Measurements from ENCODE around the gene RAB2B. TPM values are rescaled to one million over a fixed set of nuclear protein-coding genes. Genes with fewer than 3 reads are reported as not detected.
A peak's percentile ranks its signal among the peaks of the same experiment; 100 is the strongest.

Gene RAB2B
- polyA plus RNA-seq, 1 of the 3 experiments (the other 2 are of a cell fraction): 24.4 TPM

DNA sequence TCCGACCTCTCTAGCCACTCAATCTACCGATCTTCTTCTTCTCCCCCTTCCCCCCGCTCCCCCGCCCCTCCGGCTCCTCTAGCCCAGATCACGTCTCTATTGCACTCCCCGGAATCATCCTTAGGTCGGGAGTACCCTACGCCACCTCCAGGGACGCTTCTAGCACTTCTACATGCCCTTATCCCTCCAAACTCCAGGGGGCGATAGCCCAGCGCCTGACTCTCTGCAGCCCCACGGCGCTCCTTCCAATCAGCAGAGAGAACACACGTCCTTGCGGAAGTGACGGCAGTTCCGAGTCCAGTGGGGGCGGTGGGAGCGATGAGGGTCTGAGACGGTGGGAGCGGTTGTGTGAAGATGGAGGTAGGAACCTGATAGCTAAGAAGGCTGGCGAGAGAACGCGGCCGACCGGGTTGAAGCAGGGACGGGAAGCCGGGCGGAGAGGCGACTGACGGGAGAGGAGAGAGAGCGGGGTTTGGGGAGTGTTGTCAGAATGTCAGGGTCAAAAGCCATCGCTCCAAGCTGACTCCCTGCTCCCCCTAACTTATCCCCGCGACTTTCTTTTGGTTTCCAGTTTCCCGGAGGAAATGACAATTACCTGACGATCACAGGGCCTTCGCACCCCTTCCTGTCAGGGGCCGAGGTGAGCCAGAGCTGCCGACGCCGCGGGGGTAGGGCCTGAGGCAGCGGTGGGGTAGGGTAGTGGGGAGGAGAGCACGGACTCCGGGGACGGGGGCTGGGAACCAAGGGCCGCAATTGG lies at the start of gene RAB2B, which contains the start of gene TOX4 (continued):
- TF ChIP-seq, protein P1, sequence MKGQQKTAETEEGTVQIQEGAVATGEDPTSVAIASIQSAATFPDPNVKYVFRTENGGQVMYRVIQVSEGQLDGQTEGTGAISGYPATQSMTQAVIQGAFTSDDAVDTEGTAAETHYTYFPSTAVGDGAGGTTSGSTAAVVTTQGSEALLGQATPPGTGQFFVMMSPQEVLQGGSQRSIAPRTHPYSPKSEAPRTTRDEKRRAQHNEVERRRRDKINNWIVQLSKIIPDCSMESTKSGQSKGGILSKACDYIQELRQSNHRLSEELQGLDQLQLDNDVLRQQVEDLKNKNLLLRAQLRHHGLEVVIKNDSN (IDR thresholded peaks at IDR 0.05; ENCODE audit: borderline replicate concordance, low read depth): no peak
- TF ChIP-seq, protein P2, sequence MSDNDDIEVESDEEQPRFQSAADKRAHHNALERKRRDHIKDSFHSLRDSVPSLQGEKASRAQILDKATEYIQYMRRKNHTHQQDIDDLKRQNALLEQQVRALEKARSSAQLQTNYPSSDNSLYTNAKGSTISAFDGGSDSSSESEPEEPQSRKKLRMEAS (IDR thresholded peaks at IDR 0.05; ENCODE audit: low read depth): peak; percentile 58

DNA sequence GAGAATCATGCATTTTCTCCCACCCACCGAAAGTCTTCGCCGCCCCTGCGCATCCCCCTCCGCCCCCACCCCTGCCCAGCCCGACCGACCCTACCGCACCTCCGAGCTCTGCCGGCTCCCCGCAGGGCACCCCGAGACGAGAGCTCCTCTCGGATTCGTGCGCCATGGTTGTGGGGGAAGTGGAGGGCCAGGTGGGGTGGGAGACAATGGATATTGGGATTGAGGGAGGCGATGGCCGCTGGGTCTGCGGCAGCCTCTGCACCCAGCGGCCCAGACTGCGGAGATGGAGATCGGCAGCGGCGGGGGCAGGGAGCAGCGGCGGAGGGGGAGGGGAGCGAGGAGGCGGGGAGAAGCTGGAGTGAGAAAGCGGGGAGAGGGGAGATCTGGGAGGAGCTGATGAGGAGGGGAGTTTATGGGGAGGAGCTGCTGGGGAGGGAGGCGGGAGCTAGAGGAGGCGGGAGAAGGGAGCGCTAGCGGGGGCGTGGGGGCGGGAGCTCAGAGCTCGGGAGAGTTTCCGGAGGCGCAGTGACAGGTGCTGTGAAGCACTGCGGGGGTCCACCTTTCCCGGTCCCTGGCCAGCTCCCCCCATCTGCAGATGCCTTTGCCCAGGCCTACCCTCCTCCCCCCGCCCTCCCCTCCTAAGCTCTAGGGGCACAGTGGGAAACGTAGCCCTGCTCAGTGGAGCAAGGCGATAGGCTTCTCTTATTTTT lies 49.4 kb upstream of the RAB2B start, which contains the start of gene SALL2:
Gene SALL2 (minus strand): TSS at position 385 of the 710 bp plus-strand sequence. CDS start 219 bp downstream, at position 166.
- peak within 1 kb of the TSS; percentile 80 for H3K9ac ChIP-seq
- WGBS (ENCODE audit: low lambda C conversion rate): 4% methylated on average over 40 of the region's 43 CpGs
- H3K9me3 ChIP-seq: no peaks in the 10 kb centered on the region
- no peaks in the 10 kb centered on the region for H3F3A ChIP-seq (replicated peaks; ENCODE audit: insufficient read depth)
- ChIA-PET POLR2A (interaction anchor here (0.7 to 2.8 kb wide), 3 partner anchors 15 to 70 kb away, joined by 3 to 36 read pairs (median 5); partner anchors contain the start of genes CHD8, METTL3, RAB2B and TOX4), CTCF (interaction anchor here (0.7 to 1.2 kb wide), 5 partner anchors 9 to 50 kb away, joined by 3 to 7 read pairs (median 4); no protein-coding TSS in a partner anchor)
- peaks cover 0 to 5% of the 10 kb centered on the region in 2 experiments for H3K36me3 ChIP-seq (replicated peaks in 1 of 2; ENCODE audit: control insufficient read depth in 1 of 2, insufficient read depth in 2 of 2, low read length in 1 of 2)
- H3K9me2 ChIP-seq: no peaks in the 10 kb centered on the region
- H4K20me1 ChIP-seq (ENCODE audit: insufficient read depth): no peaks in the 10 kb centered on the region
- H3K27me3 ChIP-seq (ENCODE audit: insufficient read depth): peaks cover 6% of the 10 kb centered on the region; the same call in 1 of the 2 replicates
- H3K4me1 ChIP-seq (ENCODE audit: control insufficient read depth in 1 of 2, insufficient read depth in 2 of 2, low read depth in 1 of 2, low read length in 1 of 2): peaks cover 0 to 16% of the 10 kb centered on the region in 2 experiments; a peak in 1 of 4 replicates
- H3K4me3 ChIP-seq (ENCODE audit: low read depth in 2 of 2, low read length in 1 of 2): peak within 1 kb of the TSS; percentile 75 to 77
- H3K79me2 ChIP-seq (ENCODE audit: insufficient read depth): no peaks in the 10 kb centered on the region; the same call in 1 of the 2 replicates
- H3K4me2 ChIP-seq: peak within 1 kb of the TSS; percentile 89
- peak within 1 kb of the TSS; percentile 91; the same call in 1 of the 2 replicates for H2AFZ ChIP-seq (ENCODE audit: low read depth)
- H3K27ac ChIP-seq (ENCODE audit: low read depth in 2 of 2, low read length in 1 of 2): peak within 1 kb of the TSS in 1 of 2 experiments; percentile 82; a peak in 2 of 4 replicates
- DNase-seq: peak; percentile 93
- TF ChIP-seq RFX5 (IDR thresholded peaks at IDR 0.05; ENCODE audit: low read length): no peak
- TF ChIP-seq TCF12 (IDR thresholded peaks at IDR 0.05): no peak
- no peak for TF ChIP-seq RCOR1 (IDR thresholded peaks at IDR 0.05; ENCODE audit: low read length)
- TF ChIP-seq, protein P3, sequence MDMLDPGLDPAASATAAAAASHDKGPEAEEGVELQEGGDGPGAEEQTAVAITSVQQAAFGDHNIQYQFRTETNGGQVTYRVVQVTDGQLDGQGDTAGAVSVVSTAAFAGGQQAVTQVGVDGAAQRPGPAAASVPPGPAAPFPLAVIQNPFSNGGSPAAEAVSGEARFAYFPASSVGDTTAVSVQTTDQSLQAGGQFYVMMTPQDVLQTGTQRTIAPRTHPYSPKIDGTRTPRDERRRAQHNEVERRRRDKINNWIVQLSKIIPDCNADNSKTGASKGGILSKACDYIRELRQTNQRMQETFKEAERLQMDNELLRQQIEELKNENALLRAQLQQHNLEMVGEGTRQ (IDR thresholded peaks at IDR 0.05; ENCODE audit: borderline replicate concordance, low read depth, low read length): no peak
- no peak for TF ChIP-seq ELF1 (IDR thresholded peaks at IDR 0.05)
- peak; percentile 37; the same call in 1 of the 2 replicates for TF ChIP-seq MXI1 (IDR thresholded peaks at IDR 0.05; ENCODE audit: low read depth, low read length)
- TF ChIP-seq, protein P4, sequence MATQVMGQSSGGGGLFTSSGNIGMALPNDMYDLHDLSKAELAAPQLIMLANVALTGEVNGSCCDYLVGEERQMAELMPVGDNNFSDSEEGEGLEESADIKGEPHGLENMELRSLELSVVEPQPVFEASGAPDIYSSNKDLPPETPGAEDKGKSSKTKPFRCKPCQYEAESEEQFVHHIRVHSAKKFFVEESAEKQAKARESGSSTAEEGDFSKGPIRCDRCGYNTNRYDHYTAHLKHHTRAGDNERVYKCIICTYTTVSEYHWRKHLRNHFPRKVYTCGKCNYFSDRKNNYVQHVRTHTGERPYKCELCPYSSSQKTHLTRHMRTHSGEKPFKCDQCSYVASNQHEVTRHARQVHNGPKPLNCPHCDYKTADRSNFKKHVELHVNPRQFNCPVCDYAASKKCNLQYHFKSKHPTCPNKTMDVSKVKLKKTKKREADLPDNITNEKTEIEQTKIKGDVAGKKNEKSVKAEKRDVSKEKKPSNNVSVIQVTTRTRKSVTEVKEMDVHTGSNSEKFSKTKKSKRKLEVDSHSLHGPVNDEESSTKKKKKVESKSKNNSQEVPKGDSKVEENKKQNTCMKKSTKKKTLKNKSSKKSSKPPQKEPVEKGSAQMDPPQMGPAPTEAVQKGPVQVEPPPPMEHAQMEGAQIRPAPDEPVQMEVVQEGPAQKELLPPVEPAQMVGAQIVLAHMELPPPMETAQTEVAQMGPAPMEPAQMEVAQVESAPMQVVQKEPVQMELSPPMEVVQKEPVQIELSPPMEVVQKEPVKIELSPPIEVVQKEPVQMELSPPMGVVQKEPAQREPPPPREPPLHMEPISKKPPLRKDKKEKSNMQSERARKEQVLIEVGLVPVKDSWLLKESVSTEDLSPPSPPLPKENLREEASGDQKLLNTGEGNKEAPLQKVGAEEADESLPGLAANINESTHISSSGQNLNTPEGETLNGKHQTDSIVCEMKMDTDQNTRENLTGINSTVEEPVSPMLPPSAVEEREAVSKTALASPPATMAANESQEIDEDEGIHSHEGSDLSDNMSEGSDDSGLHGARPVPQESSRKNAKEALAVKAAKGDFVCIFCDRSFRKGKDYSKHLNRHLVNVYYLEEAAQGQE (IDR thresholded peaks at IDR 0.05; ENCODE audit: low read depth, low read length): no peak
- TF ChIP-seq, protein P5, sequence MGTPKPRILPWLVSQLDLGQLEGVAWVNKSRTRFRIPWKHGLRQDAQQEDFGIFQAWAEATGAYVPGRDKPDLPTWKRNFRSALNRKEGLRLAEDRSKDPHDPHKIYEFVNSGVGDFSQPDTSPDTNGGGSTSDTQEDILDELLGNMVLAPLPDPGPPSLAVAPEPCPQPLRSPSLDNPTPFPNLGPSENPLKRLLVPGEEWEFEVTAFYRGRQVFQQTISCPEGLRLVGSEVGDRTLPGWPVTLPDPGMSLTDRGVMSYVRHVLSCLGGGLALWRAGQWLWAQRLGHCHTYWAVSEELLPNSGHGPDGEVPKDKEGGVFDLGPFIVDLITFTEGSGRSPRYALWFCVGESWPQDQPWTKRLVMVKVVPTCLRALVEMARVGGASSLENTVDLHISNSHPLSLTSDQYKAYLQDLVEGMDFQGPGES (IDR thresholded peaks at IDR 0.05; ENCODE audit: low read depth, low read length): no peak
- no peak for TF ChIP-seq EP300 (IDR thresholded peaks at IDR 0.05; ENCODE audit: borderline replicate concordance in 1 of 2, low read depth in 1 of 2, low read length in 1 of 2)
- TF ChIP-seq MEF2A (IDR thresholded peaks at IDR 0.05; ENCODE audit: borderline replicate concordance, low read depth): no peak
- TF ChIP-seq, protein P2 (IDR thresholded peaks at IDR 0.05; ENCODE audit: low read depth): 0 out of 2 replicates have a peak, but pooled peaks have one; percentile 27
- TF ChIP-seq, protein P6, sequence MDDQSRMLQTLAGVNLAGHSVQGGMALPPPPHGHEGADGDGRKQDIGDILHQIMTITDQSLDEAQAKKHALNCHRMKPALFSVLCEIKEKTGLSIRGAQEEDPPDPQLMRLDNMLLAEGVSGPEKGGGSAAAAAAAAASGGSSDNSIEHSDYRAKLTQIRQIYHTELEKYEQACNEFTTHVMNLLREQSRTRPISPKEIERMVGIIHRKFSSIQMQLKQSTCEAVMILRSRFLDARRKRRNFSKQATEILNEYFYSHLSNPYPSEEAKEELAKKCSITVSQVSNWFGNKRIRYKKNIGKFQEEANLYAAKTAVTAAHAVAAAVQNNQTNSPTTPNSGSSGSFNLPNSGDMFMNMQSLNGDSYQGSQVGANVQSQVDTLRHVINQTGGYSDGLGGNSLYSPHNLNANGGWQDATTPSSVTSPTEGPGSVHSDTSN (IDR thresholded peaks at IDR 0.05): no peak
- no peak for TF ChIP-seq FOXJ3 (CRISPR knock-in tag; IDR thresholded peaks at IDR 0.05)
- TF ChIP-seq CHD2 (IDR thresholded peaks at IDR 0.05; ENCODE audit: low read length, partially characterized antibody): peak; percentile 92
- no peak; the same call in 1 of the 2 replicates for TF ChIP-seq POLR2AphosphoS5 (IDR thresholded peaks at IDR 0.05; ENCODE audit: low read depth, low read length)
- TF ChIP-seq GATA2 (CRISPR knock-in tag; IDR thresholded peaks at IDR 0.05): peak; percentile 40; the same call in 1 of the 2 replicates
- no peak for TF ChIP-seq GABPA (IDR thresholded peaks at IDR 0.05; ENCODE audit: low read depth)
- TF ChIP-seq, protein P1 (IDR thresholded peaks at IDR 0.05; ENCODE audit: borderline replicate concordance, low read depth): no peak
